Renal pelvis (tissue), 12 donors: ENCODE measurements around the gene INPPL1. TPM values are rescaled to one million over a fixed set of nuclear protein-coding genes. Genes with fewer than 3 reads are reported as not detected.
"Not testable (repeated sequence)": the region's sequence is repeated elsewhere in the genome, so short reads cannot be mapped to it uniquely, and the experiment has no call there.

Source experiments
- DNase-seq: peaks from one replicate; pipeline ENCODE4 v3.0.0-alpha.2; 2013
- long read RNA-seq, 16 experiments: transcript quantifications; one replicate each; lab custom pipeline, GENCODE V29; 2026
- polyA plus RNA-seq, 3 donors: library from polyadenylated mRNA; unstranded; fragments of 120-200 nt; gene quantifications; one replicate each; pipeline ENCODE4 v1.2.1, GENCODE V29; 2013; ENCODE audit not compliant: insufficient read length in 3 of 3

INPPL1 gene
- polyA plus RNA-seq: 100 to 1,000 TPM; 161 to 188 (median 168) TPM
- long read RNA-seq, donor 1, full-length matches to known transcripts: 9 of 84 reads
- long read RNA-seq, donor 1, partial matches to known transcripts: 75 of 84 reads
- long read RNA-seq, donor 1, other reads (novel, unspliced or antisense): 0 of 84 reads
- long read RNA-seq, donor 2, full-length matches to known transcripts: 8 of 48 reads
- long read RNA-seq, donor 2, partial matches to known transcripts: 40 of 48 reads
- long read RNA-seq, donor 2, other reads (novel, unspliced or antisense): 0 of 48 reads
- long read RNA-seq, donor 3, full-length matches to known transcripts: 4 of 27 reads
- long read RNA-seq, donor 3, partial matches to known transcripts: 23 of 27 reads
- long read RNA-seq, donor 3, other reads (novel, unspliced or antisense): 0 of 27 reads
- long read RNA-seq, donor 4, partial matches to known transcripts: 44 of 49 reads
- long read RNA-seq, donor 4, other reads (novel, unspliced or antisense): 0 of 49 reads
- long read RNA-seq, donor 5, partial matches to known transcripts: 24 of 26 reads
- long read RNA-seq, donor 5, other reads (novel, unspliced or antisense): 0 of 26 reads
- long read RNA-seq, donor 6, full-length matches to known transcripts: 5 of 67 reads
- long read RNA-seq, donor 6, partial matches to known transcripts: 62 of 67 reads
- long read RNA-seq, donor 6, other reads (novel, unspliced or antisense): 0 of 67 reads
- long read RNA-seq, donor 7, partial matches to known transcripts: 46 of 49 reads
- long read RNA-seq, donor 7, other reads (novel, unspliced or antisense): 0 of 49 reads
- long read RNA-seq, donor 8, full-length matches to known transcripts: 5 of 56 reads
- long read RNA-seq, donor 8, partial matches to known transcripts: 51 of 56 reads
- long read RNA-seq, donor 8, other reads (novel, unspliced or antisense): 0 of 56 reads
- long read RNA-seq, donor 9, partial matches to known transcripts: 61 of 65 reads
- long read RNA-seq, donor 9, other reads (novel, unspliced or antisense): 0 of 65 reads
- long read RNA-seq, donor 10, partial matches to known transcripts: 41 of 44 reads
- long read RNA-seq, donor 10, other reads (novel, unspliced or antisense): 0 of 44 reads
- long read RNA-seq, donor 11, partial matches to known transcripts: 69 of 71 reads
- long read RNA-seq, donor 11, other reads (novel, unspliced or antisense): 0 of 71 reads
- long read RNA-seq, donor 12, full-length matches to known transcripts: 11 of 115 reads
- long read RNA-seq, donor 12, partial matches to known transcripts: 104 of 115 reads
- long read RNA-seq, donor 12, other reads (novel, unspliced or antisense): 0 of 115 reads
- long read RNA-seq, donor 13, partial matches to known transcripts: 13 of 15 reads
- long read RNA-seq, donor 13, other reads (novel, unspliced or antisense): 0 of 15 reads
- long read RNA-seq, donor 14: 0 reads
- long read RNA-seq, donor 15, full-length matches to known transcripts: 7 of 162 reads
- long read RNA-seq, donor 15, partial matches to known transcripts: 155 of 162 reads
- long read RNA-seq, donor 15, other reads (novel, unspliced or antisense): 0 of 162 reads
- long read RNA-seq, donor 16, full-length matches to known transcripts: 11 of 98 reads
- long read RNA-seq, donor 16, partial matches to known transcripts: 87 of 98 reads
- long read RNA-seq, donor 16, other reads (novel, unspliced or antisense): 0 of 98 reads

- DNase-seq: no peak
These were observed at the start of gene INPPL1 for GRCh38 chr11:72224564-72225410. Gene INPPL1 (plus strand): TSS chr11:72224767. CDS start chr11:72224985, 218 bp downstream.

- no peak for DNase-seq
These were observed 46.9 kb upstream of the INPPL1 start for GRCh38 chr11:72177656-72178055.

GRCh38 chr11:72179049-72179803 lies 45.3 kb upstream of the INPPL1 start:
- DNase-seq: no peak

- DNase-seq: no peak
These were observed 44.7 kb upstream of the INPPL1 start for GRCh38 chr11:72179804-72180396.

GRCh38 chr11:72180892-72181552 lies 43.5 kb upstream of the INPPL1 start:
- not testable (repeated sequence) for DNase-seq

- DNase-seq: not testable (repeated sequence)
These were observed 43.0 kb upstream of the INPPL1 start for GRCh38 chr11:72181553-72181958.

- DNase-seq: no peak
These were observed 36.3 kb upstream of the INPPL1 start for GRCh38 chr11:72188267-72188666.

- DNase-seq: peak; percentile 50
These were observed 34.9 kb upstream of the INPPL1 start for GRCh38 chr11:72189455-72190250.

- no peak for DNase-seq
These were observed 33.9 kb upstream of the INPPL1 start for GRCh38 chr11:72190631-72191071.

- peak; percentile 28 for DNase-seq
These were observed 32.6 kb upstream of the INPPL1 start, which contains the start of gene FOLR1 for GRCh38 chr11:72191961-72192381. Gene FOLR1 (plus strand): TSS chr11:72192140. CDS start chr11:72192174, 34 bp downstream.

GRCh38 chr11:72195518-72196270 lies 28.9 kb upstream of the INPPL1 start:
- no peak for DNase-seq

- DNase-seq: not testable (repeated sequence)
These were observed 23.1 kb upstream of the INPPL1 start for GRCh38 chr11:72201445-72201844.

- no peak for DNase-seq
These were observed 22.0 kb upstream of the INPPL1 start for GRCh38 chr11:72202571-72202970.

GRCh38 chr11:72203163-72203562 lies 21.4 kb upstream of the INPPL1 start:
- DNase-seq: no peak

- no peak for DNase-seq
These were observed 19.7 kb upstream of the INPPL1 start for GRCh38 chr11:72204886-72205285.

GRCh38 chr11:72206794-72207193 lies 17.8 kb upstream of the INPPL1 start:
- DNase-seq: not testable (repeated sequence)
